ENCODE results near the gene VMAC.

DNA sequence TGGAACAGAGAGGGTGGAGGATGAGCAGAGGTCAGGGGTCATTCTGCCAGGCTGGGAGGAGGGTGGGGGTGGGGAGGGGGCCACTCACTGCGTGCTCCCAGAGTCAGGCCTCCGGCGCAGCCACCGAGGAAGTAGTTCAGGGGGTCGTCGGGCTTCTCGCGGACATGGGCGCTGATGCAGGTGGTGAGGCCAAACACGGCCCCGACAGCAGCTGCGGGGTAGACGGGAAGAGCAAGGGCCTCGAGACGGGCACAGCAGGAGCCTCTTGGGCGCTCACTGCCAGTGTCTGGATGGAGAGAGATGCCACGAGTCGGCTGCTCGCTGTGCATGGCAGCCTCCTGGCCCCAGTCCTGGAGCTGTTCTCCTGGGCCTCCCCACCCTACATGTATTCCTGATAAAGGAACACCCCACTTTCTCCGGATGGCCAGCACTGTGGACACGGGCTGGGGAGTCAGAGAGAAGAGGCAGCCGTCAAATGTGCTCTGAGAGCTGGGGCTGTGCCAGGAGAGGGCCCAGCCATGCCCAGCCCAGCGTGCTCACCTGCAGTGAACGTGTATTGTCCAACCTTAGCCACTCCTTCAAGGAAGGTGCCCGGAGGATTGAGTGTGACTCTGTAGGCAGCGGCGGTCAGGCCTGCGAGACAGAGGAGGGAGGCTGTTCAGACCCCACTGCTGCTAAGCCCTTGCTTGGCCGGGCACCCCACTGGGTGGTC, 8.2 kb upstream of the VMAC start:
- TF ChIP-seq CBFB (CRISPR knock-in tag; IDR thresholded peaks at IDR 0.05) (no peak), POLR2A (conservative IDR thresholded peaks at IDR 0.05) (no peak), ZBTB17 (CRISPR knock-in tag; IDR thresholded peaks at IDR 0.05) (no peak), ZNF431 (CRISPR knock-in tag; IDR thresholded peaks at IDR 0.05) (no peak), TCF7L2 (IDR thresholded peaks at IDR 0.05; ENCODE audit: low read depth, low read length) (no peak), GABPB2 (CRISPR knock-in tag; conservative IDR thresholded peaks at IDR 0.05) (no peak), SREBF1 (IDR thresholded peaks at IDR 0.05; ENCODE audit: borderline replicate concordance, low read depth, low read length) (no peak)
- TF ChIP-seq, protein P1, sequence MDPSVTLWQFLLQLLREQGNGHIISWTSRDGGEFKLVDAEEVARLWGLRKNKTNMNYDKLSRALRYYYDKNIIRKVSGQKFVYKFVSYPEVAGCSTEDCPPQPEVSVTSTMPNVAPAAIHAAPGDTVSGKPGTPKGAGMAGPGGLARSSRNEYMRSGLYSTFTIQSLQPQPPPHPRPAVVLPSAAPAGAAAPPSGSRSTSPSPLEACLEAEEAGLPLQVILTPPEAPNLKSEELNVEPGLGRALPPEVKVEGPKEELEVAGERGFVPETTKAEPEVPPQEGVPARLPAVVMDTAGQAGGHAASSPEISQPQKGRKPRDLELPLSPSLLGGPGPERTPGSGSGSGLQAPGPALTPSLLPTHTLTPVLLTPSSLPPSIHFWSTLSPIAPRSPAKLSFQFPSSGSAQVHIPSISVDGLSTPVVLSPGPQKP (CRISPR knock-in tag; IDR thresholded peaks at IDR 0.05), result no peak
- TF ChIP-seq, protein P2, sequence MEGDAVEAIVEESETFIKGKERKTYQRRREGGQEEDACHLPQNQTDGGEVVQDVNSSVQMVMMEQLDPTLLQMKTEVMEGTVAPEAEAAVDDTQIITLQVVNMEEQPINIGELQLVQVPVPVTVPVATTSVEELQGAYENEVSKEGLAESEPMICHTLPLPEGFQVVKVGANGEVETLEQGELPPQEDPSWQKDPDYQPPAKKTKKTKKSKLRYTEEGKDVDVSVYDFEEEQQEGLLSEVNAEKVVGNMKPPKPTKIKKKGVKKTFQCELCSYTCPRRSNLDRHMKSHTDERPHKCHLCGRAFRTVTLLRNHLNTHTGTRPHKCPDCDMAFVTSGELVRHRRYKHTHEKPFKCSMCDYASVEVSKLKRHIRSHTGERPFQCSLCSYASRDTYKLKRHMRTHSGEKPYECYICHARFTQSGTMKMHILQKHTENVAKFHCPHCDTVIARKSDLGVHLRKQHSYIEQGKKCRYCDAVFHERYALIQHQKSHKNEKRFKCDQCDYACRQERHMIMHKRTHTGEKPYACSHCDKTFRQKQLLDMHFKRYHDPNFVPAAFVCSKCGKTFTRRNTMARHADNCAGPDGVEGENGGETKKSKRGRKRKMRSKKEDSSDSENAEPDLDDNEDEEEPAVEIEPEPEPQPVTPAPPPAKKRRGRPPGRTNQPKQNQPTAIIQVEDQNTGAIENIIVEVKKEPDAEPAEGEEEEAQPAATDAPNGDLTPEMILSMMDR (IDR thresholded peaks at IDR 0.05 in 2 of 3, conservative IDR thresholded peaks at IDR 0.05 in 1 of 3; ENCODE audit: insufficient read depth in 2 of 3, low read depth in 1 of 3, low read length in 3 of 3), result no peak
